SK-N-SH (cell line): ENCODE data around the gene PTPRJ. TPM values are rescaled to one million over a fixed set of nuclear protein-coding genes. Genes with fewer than 3 reads are reported as not detected.

Source experiments
- CTCF ChIA-PET: fragments of 300-600, 350-600 bp; formaldehyde crosslinking; extraction: SDS; loops from one replicate; lab custom pipeline; 2021; lab: Yijun Ruan, JAX
- POLR2A ChIA-PET: fragments of 350-600 bp; sonication (Branson Sonifier 250); formaldehyde crosslinking; extraction: SDS; loops from one replicate; lab custom pipeline; 2020; ENCODE audit warnings: antibody characterized with exemption, inconsistent platforms; lab: Yijun Ruan, JAX
- DNase-seq: peaks from one replicate; pipeline ENCODE4 v3.0.0; 2012
- H2AFZ ChIP-seq: fragments of 200-600 bp; sonication (generic); 2 replicates; pipeline ENCODE4 v1.8.1; 2016; ENCODE audit warnings: antibody characterized with exemption, mild to moderate bottlenecking, low read depth
- H3F3A ChIP-seq: fragments of 200-600 bp; sonication (generic); replicated peaks from 2 replicates; pipeline ENCODE3; 2016; ENCODE audit warnings: antibody characterized with exemption, mild to moderate bottlenecking; ENCODE audit not compliant: insufficient read depth
- H3K27ac ChIP-seq, 2 experiments: fragments of 200-500 bp in 1 of 2; fragments of 200-600 bp in 1 of 2; sonication (Bioruptor generic) in 1 of 2; sonication (generic), shearing (Covaris generic) in 1 of 2; 2 replicates each; pipeline versions ENCODE4 v1.5.1 to v1.6.1; 2014 to 2016; ENCODE audit warnings: low read depth in 2 of 2, inconsistent platforms in 1 of 2, low read length in 1 of 2, mild to moderate bottlenecking in 1 of 2, mixed read lengths in 1 of 2
- H3K27me3 ChIP-seq: fragments of 200-600 bp; sonication (generic), shearing (Covaris generic); 2 replicates; pipeline ENCODE4 v1.6.1; 2016; ENCODE audit warnings: mixed run types; ENCODE audit not compliant: insufficient read depth
- H3K36me3 ChIP-seq, 2 experiments: fragments of 200-500 bp in 1 of 2; fragments of 200-600 bp in 1 of 2; sonication (Bioruptor generic) in 1 of 2; sonication (generic) in 1 of 2; replicated peaks in 1 of 2; 2 replicates each; pipeline versions ENCODE3 to v1.5.1; 2014 to 2016; ENCODE audit warnings: low read length in 1 of 2, mild to moderate bottlenecking in 1 of 2; ENCODE audit not compliant: insufficient read depth in 2 of 2, control insufficient read depth in 1 of 2
- H3K4me1 ChIP-seq, 2 experiments: fragments of 200-500 bp in 1 of 2; fragments of 200-600 bp in 1 of 2; sonication (Bioruptor generic) in 1 of 2; sonication (generic), shearing (Covaris generic) in 1 of 2; 2 replicates each; pipeline versions ENCODE4 v1.5.1 to v1.6.1; 2014 to 2016; ENCODE audit warnings: low read depth in 1 of 2, low read length in 1 of 2, mixed run types in 1 of 2; ENCODE audit not compliant: insufficient read depth in 2 of 2, control insufficient read depth in 1 of 2
- H3K4me2 ChIP-seq: fragments of 200-600 bp; sonication (generic), shearing (Covaris generic); 2 replicates; pipeline ENCODE4 v1.6.1; 2017; ENCODE audit warnings: mixed run types
- H3K4me3 ChIP-seq, 2 experiments: fragments of 200-500 bp in 1 of 2; fragments of 200-600 bp in 1 of 2; sonication (Bioruptor generic) in 1 of 2; sonication (generic), shearing (Covaris generic) in 1 of 2; 2 replicates each; pipeline versions ENCODE4 v1.5.1 to v1.8.1; 2014 to 2016; ENCODE audit warnings: low read depth in 2 of 2, inconsistent platforms in 1 of 2, low read length in 1 of 2, mild to moderate bottlenecking in 1 of 2, mixed read lengths in 1 of 2, moderate library complexity in 1 of 2
- H3K79me2 ChIP-seq: fragments of 200-600 bp; sonication (generic); 2 replicates; pipeline ENCODE4 v1.8.1; 2017; ENCODE audit warnings: mild to moderate bottlenecking; ENCODE audit not compliant: insufficient read depth
- H3K9ac ChIP-seq: fragments of 200-600 bp; sonication (generic); 2 replicates; pipeline ENCODE4 v1.6.1; 2017; ENCODE audit warnings: mixed run types
- H3K9me2 ChIP-seq: fragments of 200-600 bp; sonication (generic); 2 replicates; pipeline ENCODE4 v1.6.1; 2017; ENCODE audit warnings: mixed run types
- H3K9me3 ChIP-seq: fragments of 200-600 bp; sonication (generic); 2 replicates; pipeline ENCODE4 v1.6.1; 2017; ENCODE audit warnings: mixed run types, mild to moderate bottlenecking, moderate library complexity
- H4K20me1 ChIP-seq: fragments of 200-600 bp; sonication (generic); 2 replicates; pipeline ENCODE4 v1.6.1; 2017; ENCODE audit warnings: mild to moderate bottlenecking, mixed run types; ENCODE audit not compliant: insufficient read depth
- EP300 ChIP-seq, 2 experiments: IDR thresholded peaks; 2 replicates each; pipeline versions ENCODE4 v1.4.0 to v1.6.1; 2012; ENCODE audit warnings: borderline replicate concordance in 1 of 2, low read depth in 1 of 2, low read length in 1 of 2
- EZH2phosphoT487 ChIP-seq: fragments of 200-600 bp; sonication (generic); IDR thresholded peaks from 2 replicates; pipeline ENCODE4 v1.6.1; 2017; ENCODE audit warnings: low read depth, mixed run types, mild to moderate bottlenecking, antibody characterized with exemption, moderate library complexity, borderline replicate concordance
- FOXJ3 ChIP-seq: sonication (generic); formaldehyde crosslinking; IDR thresholded peaks from 2 replicates; pipeline ENCODE4 v1.5.1; 2020; ENCODE audit warnings: mild to moderate bottlenecking, missing genetic modification reagents
- GATA2 ChIP-seq: sonication (generic); formaldehyde crosslinking; IDR thresholded peaks from 2 replicates; pipeline ENCODE4 v1.5.0; 2020; ENCODE audit warnings: mild to moderate bottlenecking, missing genetic modification reagents
- MEF2A ChIP-seq: IDR thresholded peaks from 2 replicates; pipeline ENCODE4 v1.4.0; 2012; ENCODE audit warnings: low read depth, borderline replicate concordance
- NRF1 ChIP-seq: IDR thresholded peaks from 2 replicates; pipeline ENCODE4 v1.6.1; 2012; ENCODE audit warnings: low read depth, mild to moderate bottlenecking, low read length
- PBX3 ChIP-seq: IDR thresholded peaks from 2 replicates; pipeline ENCODE4; 2012
- POLR2AphosphoS5 ChIP-seq: IDR thresholded peaks from 2 replicates; pipeline ENCODE4 v1.6.1; 2012; ENCODE audit warnings: low read depth, low read length
- RAD21 ChIP-seq: IDR thresholded peaks from 2 replicates; pipeline ENCODE4 v1.6.1; 2012; ENCODE audit warnings: mild to moderate bottlenecking, low read length
- SMC3 ChIP-seq: IDR thresholded peaks from 2 replicates; pipeline ENCODE4 v1.6.1; 2012; ENCODE audit warnings: low read depth, low read length, improper control_type of control experiment
- TAF1 ChIP-seq: IDR thresholded peaks from 2 replicates; pipeline ENCODE4 v1.6.1; 2012; ENCODE audit warnings: low read depth, mild to moderate bottlenecking, low read length, moderate library complexity, borderline replicate concordance
- TCF12 ChIP-seq: IDR thresholded peaks from 2 replicates; pipeline ENCODE4 v1.4.0; 2012
- TEAD4 ChIP-seq: IDR thresholded peaks from 2 replicates; pipeline ENCODE4 v1.4.0; 2012; ENCODE audit warnings: mild to moderate bottlenecking, borderline replicate concordance; ENCODE audit not compliant: insufficient read depth
- USF1 ChIP-seq: IDR thresholded peaks from 2 replicates; pipeline ENCODE4 v1.4.0; 2012; ENCODE audit warnings: low read depth, borderline replicate concordance
- USF2 ChIP-seq: fragments of 150-350 bp; IDR thresholded peaks from 2 replicates; pipeline ENCODE4 v1.6.1; 2017; ENCODE audit warnings: antibody characterized with exemption, low read length, low read depth, borderline replicate concordance
- ZBTB33 ChIP-seq: IDR thresholded peaks from 2 replicates; pipeline ENCODE4 v1.4.0; 2012; ENCODE audit warnings: low read depth, borderline replicate concordance
- WGBS: methylation state at CpG from one replicate; pipeline ENCODE4 v1.1.6; 2017; ENCODE audit warnings: low lambda C conversion rate; 5-methylcytosine and 5-hydroxymethylcytosine counted together
- polyA plus RNA-seq, 3 experiments: library from polyadenylated mRNA; depleted of rRNA; stranded (reverse); fragments of >200 nt; gene quantifications; 2 replicates each; pipeline ENCODE4 v1.2.3, GENCODE V29; 2012

The PTPRJ gene
- polyA plus RNA-seq, 1 of the 3 experiments (the other 2 are of a cell fraction): 4.5 TPM

GRCh38 chr11:48124880-48125279, 144.5 kb downstream of the PTPRJ start:
- no peak for DNase-seq
- H3K4me3 ChIP-seq: no peak overlapping the region
- H3K27me3 ChIP-seq: no peaks in the 10 kb centered on the region
- H3K79me2 ChIP-seq: peaks cover 2% of the 10 kb centered on the region; the same call in 1 of the 2 replicates
- H3K4me1 ChIP-seq: no peaks in the 10 kb centered on the region
- no peaks in the 10 kb centered on the region for H4K20me1 ChIP-seq
- H3K9me3 ChIP-seq: no peaks in the 10 kb centered on the region
- TF ChIP-seq PBX3 (no peak), TEAD4 (no peak), MEF2A (no peak), EZH2phosphoT487 (no peak), EP300 (IDR thresholded peaks at IDR 0.05; ENCODE audit: borderline replicate concordance in 1 of 2, low read depth in 1 of 2, low read length in 1 of 2) (no peak), USF1 (no peak), USF2 (no peak), POLR2AphosphoS5 (no peak), TAF1 (no peak), ZBTB33 (no peak), SMC3 (no peak), NRF1 (no peak), TCF12 (no peak), FOXJ3 (no peak), RAD21 (no peak), GATA2 (CRISPR knock-in tag) (no peak)
- TF ChIP-seq, all 33 proteins: peak for 0
- H3K36me3 ChIP-seq: peaks cover 27 to 38% of the 10 kb centered on the region in 2 experiments
- H3K27ac ChIP-seq: no peak overlapping the region
- no peaks in the 10 kb centered on the region for H3K9me2 ChIP-seq
- H3K4me2 ChIP-seq: no peak overlapping the region
- H3K9ac ChIP-seq: no peak overlapping the region
- H3F3A ChIP-seq: no peaks in the 10 kb centered on the region
- no peak overlapping the region for H2AFZ ChIP-seq
- ChIA-PET POLR2A (no interaction called here), CTCF (interaction anchor here (0.9 to 2.3 kb wide), 4 partner anchors 9 to 190 kb away, joined by 3 to 9 read pairs (median 4); no protein-coding TSS in a partner anchor)
- 86% methylated on average over 4 of the region's 11 CpGs for WGBS
